ENCODE measurements around the gene IL13RA2. TPM values are rescaled to one million over a fixed set of nuclear protein-coding genes. Genes with fewer than 3 reads are reported as not detected.

Gene IL13RA2
- total and polyA plus RNA-seq, 2 of the 8 experiments (the other 6 are each of a cell fraction or from before 2014, with no cell fraction given) = not detected

DNA sequence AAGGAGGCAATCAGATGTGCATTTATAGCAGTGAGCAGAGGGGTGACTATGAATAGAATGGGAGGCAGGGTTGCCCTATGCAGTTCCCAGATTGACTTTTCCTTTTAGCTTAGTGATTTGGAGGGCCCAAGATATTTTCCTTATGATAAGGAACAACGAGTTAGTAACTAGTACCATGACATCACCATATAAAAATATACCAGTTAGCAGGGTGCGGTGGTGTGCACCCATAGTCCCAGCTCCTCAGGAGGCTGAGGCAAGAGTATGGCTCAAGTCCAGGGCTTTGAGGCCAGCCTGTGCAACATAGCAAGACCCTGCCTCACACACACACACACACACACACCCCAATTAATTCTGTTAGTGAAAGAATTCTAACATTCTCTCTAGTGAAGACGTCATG, 53.0 kb downstream of the IL13RA2 start:
- Histone ChIP-seq H3K56ac (replicated peaks; ENCODE audit: insufficient read length, low read depth, low read length) (no peak overlapping the region), H3K36me3 (ENCODE audit: control insufficient read depth in 2 of 4, insufficient read depth in 4 of 4, low read length in 3 of 4) (no peaks in the 10 kb centered on the region), H2AK5ac (ENCODE audit: low read depth, low read length) (no peak overlapping the region), H3K27ac (ENCODE audit: low read depth, low read length) (no peak overlapping the region), H2BK15ac (ENCODE audit: low read length) (no peak overlapping the region), H3K23ac (ENCODE audit: insufficient read length) (no peak overlapping the region), H3K79me1 (ENCODE audit: low read depth, low read length) (no peaks in the 10 kb centered on the region), H3K18ac (ENCODE audit: extremely low read depth, low read length) (no peak overlapping the region), H3K23me2 (ENCODE audit: low read depth, low read length) (no peaks in the 10 kb centered on the region), H2BK12ac (ENCODE audit: low read depth, low read length) (no peak overlapping the region), H4K91ac (replicated peaks; ENCODE audit: insufficient read length, low read length) (no peak overlapping the region), H3K4me2 (ENCODE audit: insufficient read depth in 1 of 2, low read depth in 2 of 2, low read length in 2 of 2) (no peak overlapping the region), H3K4me3 (ENCODE audit: extremely low read depth in 1 of 4, insufficient read depth in 2 of 4, low read depth in 3 of 4, low read length in 4 of 4) (no peak overlapping the region), H2AFZ (ENCODE audit: low read length) (no peak overlapping the region), H3K27me3 (replicated peaks in 1 of 4; ENCODE audit: control insufficient read depth in 3 of 4, extremely low read depth in 1 of 4, insufficient read depth in 3 of 4, low read length in 3 of 4) (no peaks in the 10 kb centered on the region), H3K79me2 (ENCODE audit: control insufficient read depth in 1 of 2, insufficient read depth in 2 of 2, low read length in 2 of 2) (no peaks in the 10 kb centered on the region), H3K4me1 (replicated peaks in 1 of 4; ENCODE audit: control insufficient read depth in 3 of 4, insufficient read depth in 4 of 4, low read length in 3 of 4) (no peaks in the 10 kb centered on the region), H4K5ac (ENCODE audit: insufficient read length, low read depth, low read length) (no peak overlapping the region), H3K14ac (ENCODE audit: insufficient read length) (no peak overlapping the region), H4K20me1 (replicated peaks in 1 of 2; ENCODE audit: control insufficient read depth in 1 of 2, insufficient read depth in 2 of 2, low read length in 2 of 2) (no peaks in the 10 kb centered on the region), H3K9ac (replicated peaks in 1 of 4; ENCODE audit: extremely low read depth in 1 of 4, low read depth in 3 of 4, low read length in 3 of 4) (no peak overlapping the region), H3K9me3 (ENCODE audit: insufficient read depth in 2 of 2, low read depth in 1 of 2, low read length in 1 of 2) (no peaks in the 10 kb centered on the region), H4K8ac (ENCODE audit: extremely low read depth, insufficient read depth, low read length) (no peak overlapping the region), H3K4ac (replicated peaks; ENCODE audit: insufficient read length, low read depth, low read length) (no peak overlapping the region), H2BK20ac (ENCODE audit: low read length) (no peak overlapping the region), H2BK120ac (replicated peaks; ENCODE audit: low read depth, low read length) (no peak overlapping the region), H2BK5ac (ENCODE audit: low read depth, low read length) (no peak overlapping the region)
- FAIRE-seq (no peak), DNase-seq (ENCODE audit: low read depth in 1 of 2, low spot score in 2 of 2) (no peak)
- TF ChIP-seq FOSL1 (IDR thresholded peaks at IDR 0.05; ENCODE audit: insufficient read depth, low read depth, low read length) (no peak), BRCA1 (IDR thresholded peaks at IDR 0.05; ENCODE audit: low read depth, low read length) (no peak), SP1 (IDR thresholded peaks at IDR 0.05; ENCODE audit: low read depth, low read length) (no peak), TAF7 (optimal IDR thresholded peaks at IDR 0.05; ENCODE audit: borderline replicate concordance, low read depth, low read length) (no peak), YY1 (IDR thresholded peaks at IDR 0.05; ENCODE audit: low read depth, low read length) (no peak), TAF1 (IDR thresholded peaks at IDR 0.05; ENCODE audit: low read depth, low read length) (no peak)
- 93% methylated on average over 3 of the region's 3 CpGs; no CpG with 5 or more reads in 1 of the 2 experiments for WGBS, 2 experiments (ENCODE audit: extremely low coverage in 1 of 2, insufficient coverage in 1 of 2, insufficient read length in 1 of 2, insufficient replicate concordance in 2 of 2, low coverage in 1 of 2, low lambda C conversion rate in 2 of 2, missing lambda C conversion rate in 1 of 2)
- ChIA-PET CTCF (ENCODE audit: partially characterized antibody) (interaction anchor here (0.8 kb wide), 1 partner anchor 183 kb away, joined by 3 read pairs; no protein-coding TSS in a partner anchor), POLR2A (ENCODE audit: partially characterized antibody) (no interaction called here)
